CD14-positive monocyte (primary cell): ENCODE measurements around the gene NABP1. TPM values are rescaled to one million over a fixed set of nuclear protein-coding genes. Genes with fewer than 3 reads are reported as not detected.

ENCODE experiments used
- DNase-seq, 3 donors: peaks; one replicate each; pipeline ENCODE4 v3.0.0-alpha.2; 2011 to 2022
- H2AFZ ChIP-seq: 2 replicates; pipeline ENCODE4 v1.6.0; 2012; ENCODE audit warnings: mild to moderate bottlenecking, low read depth, low read length, inconsistent platforms; ENCODE audit not compliant: insufficient read depth, poor library complexity, severe bottlenecking
- H3K27ac ChIP-seq, 2 donors: 1 replicate in 1 of 2; 2 replicates in 1 of 2; pipeline ENCODE4 v1.5.1; 2012 to 2013; ENCODE audit warnings: low read length in 2 of 2, control low read depth in 1 of 2, inconsistent platforms in 1 of 2, low read depth in 1 of 2, mild to moderate bottlenecking in 1 of 2
- H3K27me3 ChIP-seq, 2 donors: one replicate each; pipeline versions ENCODE4 v1.6.0 to v1.6.1; 2011 to 2013; ENCODE audit warnings: low read length in 2 of 2; ENCODE audit not compliant: control insufficient read depth in 2 of 2, insufficient read depth in 2 of 2
- H3K36me3 ChIP-seq, 2 donors: replicated peaks in 1 of 2; 1 replicate in 1 of 2; 2 replicates in 1 of 2; pipeline versions ENCODE4 v1.5.1 to v1.6.1; 2012 to 2013; ENCODE audit warnings: low read length in 2 of 2, control low read depth in 1 of 2, inconsistent platforms in 1 of 2, mild to moderate bottlenecking in 1 of 2; ENCODE audit not compliant: insufficient read depth in 2 of 2, control insufficient read depth in 1 of 2
- H3K4me1 ChIP-seq, 2 donors: 1 replicate in 1 of 2; 2 replicates in 1 of 2; pipeline versions ENCODE4 v1.5.1 to v1.6.1; 2012 to 2013; ENCODE audit warnings: low read length in 2 of 2, control low read depth in 1 of 2, inconsistent platforms in 1 of 2, mild to moderate bottlenecking in 1 of 2, moderate library complexity in 1 of 2; ENCODE audit not compliant: insufficient read depth in 2 of 2, control insufficient read depth in 1 of 2
- H3K4me2 ChIP-seq: replicated peaks from 2 replicates; pipeline ENCODE3; 2012; ENCODE audit warnings: low read length, moderate library complexity, mild to moderate bottlenecking; ENCODE audit not compliant: poor library complexity, severe bottlenecking; ENCODE audit errors: extremely low read depth
- H3K4me3 ChIP-seq, 3 experiments: fragments of 200-600 bp in 1 of 3; sonication (generic) in 1 of 3; replicated peaks in 1 of 3; 1 replicate in 2 of 3; 2 replicates in 1 of 3; pipeline ENCODE4 v1.5.1; 2011 to 2013; ENCODE audit warnings: low read length in 3 of 3, mild to moderate bottlenecking in 3 of 3, control low read depth in 2 of 3, low read depth in 2 of 3, inconsistent platforms in 1 of 3, moderate library complexity in 1 of 3
- H3K79me2 ChIP-seq: 2 replicates; pipeline ENCODE4 v1.6.0; 2012; ENCODE audit warnings: mild to moderate bottlenecking, control low read depth, inconsistent platforms, low read length, moderate library complexity; ENCODE audit not compliant: insufficient read depth
- H3K9ac ChIP-seq: 2 replicates; pipeline ENCODE4 v1.6.0; 2017; ENCODE audit warnings: low read length, mild to moderate bottlenecking; ENCODE audit not compliant: insufficient read depth, poor library complexity, severe bottlenecking
- H3K9me3 ChIP-seq, 2 donors: replicated peaks in 1 of 2; 1 replicate in 1 of 2; 2 replicates in 1 of 2; pipeline versions ENCODE4 v1.5.1 to v1.6.1; 2012 to 2013; ENCODE audit warnings: low read length in 2 of 2, control low read depth in 1 of 2; ENCODE audit not compliant: control insufficient read depth in 1 of 2, insufficient read depth in 1 of 2
- H4K20me1 ChIP-seq: 2 replicates; pipeline ENCODE4 v1.6.0; 2012; ENCODE audit warnings: mild to moderate bottlenecking, low read length, control low read depth, moderate library complexity; ENCODE audit not compliant: insufficient read depth
- H3K27ac Mint-ChIP-seq, 7 donors: one replicate each; pipeline ENCODE4 v1.8.0; 2020; ENCODE audit warnings: mild to moderate bottlenecking in 7 of 7, mixed read lengths in 7 of 7, moderate library complexity in 6 of 7, inconsistent platforms in 2 of 7
- H3K27me3 Mint-ChIP-seq, 3 donors: one replicate each; pipeline ENCODE4 v1.8.0; 2021 to 2022; ENCODE audit warnings: low read depth in 3 of 3, mild to moderate bottlenecking in 3 of 3, mixed read lengths in 3 of 3, moderate library complexity in 3 of 3, inconsistent platforms in 1 of 3
- H3K36me3 Mint-ChIP-seq, 2 donors: one replicate each; pipeline ENCODE4 v1.8.0; 2020; ENCODE audit warnings: mixed read lengths in 2 of 2, inconsistent platforms in 1 of 2, mild to moderate bottlenecking in 1 of 2
- H3K4me1 Mint-ChIP-seq: one replicate; pipeline ENCODE4 v1.8.0; 2020; ENCODE audit warnings: mild to moderate bottlenecking, mixed read lengths
- H3K4me3 Mint-ChIP-seq, 2 donors: one replicate each; pipeline ENCODE4 v1.8.0; 2020; ENCODE audit warnings: mild to moderate bottlenecking in 2 of 2, mixed read lengths in 2 of 2, moderate library complexity in 1 of 2
- H3K9me3 Mint-ChIP-seq, 7 donors: one replicate each; pipeline ENCODE4 v1.8.0; 2020 to 2022; ENCODE audit warnings: mixed read lengths in 7 of 7, mild to moderate bottlenecking in 6 of 7, moderate library complexity in 6 of 7, inconsistent platforms in 2 of 7
- CTCF ChIP-seq: fragments of 200-600 bp; IDR thresholded peaks from one replicate; pipeline ENCODE4 v1.8.0; 2022; ENCODE audit warnings: antibody characterized with exemption, mild to moderate bottlenecking
- WGBS: methylation state at CpG from one replicate; pipeline ENCODE4 v1.1.5; 2013; ENCODE audit warnings: missing lambda C conversion rate; ENCODE audit not compliant: insufficient coverage; 5-methylcytosine and 5-hydroxymethylcytosine counted together
- intact Hi-C, 2 donors: fragments of 100-400 bp; cut with micrococcal nuclease; formaldehyde crosslinking; loops; one replicate each; pipeline versions ENCODE4 v1.15.0 to v1.15.1; 2023
- polyA plus RNA-seq, 3 donors: library from polyadenylated mRNA; depleted of rRNA in 1 of 3; unstranded in 2 of 3; stranded (reverse) in 1 of 3; fragments of 300-500 nt in 2 of 3; fragments of >200 nt in 1 of 3; fragmentation: Illumina TruSeq in 2 of 3; gene quantifications; 1 replicate in 2 of 3; 2 replicates in 1 of 3; pipeline ENCODE4 v1.2.3, GENCODE V29; 2012 to 2021

NABP1 gene
- polyA plus RNA-seq, 3 donors: 8.0 to 20.7 (median 13.3) TPM

- peaks cover 0 to 5% (median 0%) of the 10 kb centered on the region in 3 donors for H3K27me3 Mint-ChIP-seq
- peak overlapping the region; percentile 57 to 92 for H3K4me3 Mint-ChIP-seq
- Histone ChIP-seq H3K79me2 (peaks cover 45% of the 10 kb centered on the region), H3K27me3 (no peaks in the 10 kb centered on the region), H3K27ac (peak overlapping the region in 1 of 2 donors; percentile 89), H4K20me1 (peaks cover 43% of the 10 kb centered on the region), H3K4me2 (peak overlapping the region; percentile 75), H2AFZ (no peak overlapping the region), H3K9ac (no peak overlapping the region), H3K4me3 (peak overlapping the region; percentile 2 to 97 (median 71)), H3K9me3 (no peaks in the 10 kb centered on the region), H3K36me3 (peaks cover 43 to 44% of the 10 kb centered on the region in 2 donors), H3K4me1 (peaks cover 46 to 65% of the 10 kb centered on the region in 2 donors)
- intact Hi-C loops: no loop called here
- no peak for DNase-seq
- peak overlapping the region; percentile 89 to 100 (median 100) for H3K27ac Mint-ChIP-seq
- no CpG with 5 or more reads among the region's 1 CpG for WGBS
- H3K9me3 Mint-ChIP-seq: peaks cover 0 to 4% (median 1%) of the 10 kb centered on the region in 7 donors
- no peak for TF ChIP-seq CTCF
- H3K36me3 Mint-ChIP-seq: peaks cover 44 to 45% of the 10 kb centered on the region in 2 donors
- peaks cover 55% of the 10 kb centered on the region for H3K4me1 Mint-ChIP-seq
These were observed 2.7 kb downstream of the NABP1 start for GRCh38 chr2:191680639-191681038.

GRCh38 chr2:191682126-191682525 is 4.2 kb downstream of the NABP1 start:
- TF ChIP-seq CTCF: no peak
- Mint-ChIP-seq H3K4me3 (no peak overlapping the region), H3K27ac (peak overlapping the region in 2 of 7 donors; percentile 29 to 57), H3K4me1 (peaks cover 48% of the 10 kb centered on the region), H3K9me3 (peaks cover 0 to 4% (median 1%) of the 10 kb centered on the region in 7 donors), H3K27me3 (peaks cover 0 to 5% (median 0%) of the 10 kb centered on the region in 3 donors), H3K36me3 (peaks cover 59% of the 10 kb centered on the region in 2 donors)
- intact Hi-C loops: no loop called here
- H3K27ac ChIP-seq: peak overlapping the region in 1 of 2 donors; percentile 46
- H4K20me1 ChIP-seq: peaks cover 55% of the 10 kb centered on the region
- no peak overlapping the region for H3K9ac ChIP-seq
- H3K27me3 ChIP-seq: no peaks in the 10 kb centered on the region
- no peak for DNase-seq
- no peaks in the 10 kb centered on the region for H3K9me3 ChIP-seq
- peaks cover 38% of the 10 kb centered on the region for H3K79me2 ChIP-seq
- H3K4me2 ChIP-seq: peak overlapping the region; percentile 12
- H3K4me3 ChIP-seq: peak overlapping the region in 1 of 3 experiments; percentile 3
- no peak overlapping the region for H2AFZ ChIP-seq
- no CpG with 5 or more reads among the region's 6 CpGs for WGBS
- H3K36me3 ChIP-seq: peaks cover 58 to 59% of the 10 kb centered on the region in 2 donors
- peaks cover 35 to 57% of the 10 kb centered on the region in 2 donors for H3K4me1 ChIP-seq
